Choroid plexus epithelial cell (primary cell): ENCODE data around the gene EBF3.

Source experiments
- DNase-seq: peaks from one replicate; pipeline ENCODE4 v3.0.0-alpha.2; 2010; ENCODE audit warnings: low read depth
- H3K4me3 ChIP-seq: 2 replicates; pipeline ENCODE4 v1.5.1; 2011; ENCODE audit warnings: low read depth, mild to moderate bottlenecking, control low read depth, low read length, moderate library complexity
- CTCF ChIP-seq: conservative IDR thresholded peaks from 2 replicates; pipeline ENCODE4 v1.5.1; 2011; ENCODE audit warnings: low read depth, mild to moderate bottlenecking, control low read depth, inconsistent platforms, low read length, moderate library complexity

Gene EBF3

GRCh38 chr10:129964611-129965424 is 744 bp upstream of the EBF3 start:
- DNase-seq: no peak
- TF ChIP-seq CTCF: no peak
- peak overlapping the region; percentile 42 for H3K4me3 ChIP-seq

GRCh38 chr10:129962872-129963640 is 1.0 kb downstream of the EBF3 start:
- no peak for TF ChIP-seq CTCF
- DNase-seq: peak; percentile 46
- peak overlapping the region; percentile 61 for H3K4me3 ChIP-seq

GRCh38 chr10:129962031-129962871 is 1.8 kb downstream of the EBF3 start:
- H3K4me3 ChIP-seq: peak overlapping the region; percentile 61
- TF ChIP-seq CTCF: no peak
- DNase-seq: peak; percentile 35

GRCh38 chr10:129961157-129961701 is 2.8 kb downstream of the EBF3 start:
- no peak for TF ChIP-seq CTCF
- H3K4me3 ChIP-seq: peak overlapping the region; percentile 13
- DNase-seq: no peak

- peak overlapping the region; percentile 42 for H3K4me3 ChIP-seq
- TF ChIP-seq CTCF: no peak
- no peak for DNase-seq
Observed at GRCh38 chr10:129960481-129961156, 3.5 kb downstream of the EBF3 start.
